Erythroblast (primary cell): ENCODE data around the gene NDUFAF5.

ENCODE experiments used
- DNase-seq, 2 experiments: peaks; one replicate each; lab custom pipeline; 2025; lab: John Stamatoyannopoulos, UW
- GATA1 ChIP-seq: IDR thresholded peaks from 2 replicates; pipeline ENCODE4 v1.6.1; 2011; ENCODE audit warnings: low read depth, mild to moderate bottlenecking, control low read depth, low read length, moderate library complexity
- POLR2A ChIP-seq: IDR thresholded peaks from 2 replicates; pipeline ENCODE4 v1.6.1; 2011; ENCODE audit warnings: mild to moderate bottlenecking, low read length

The NDUFAF5 gene

DNA sequence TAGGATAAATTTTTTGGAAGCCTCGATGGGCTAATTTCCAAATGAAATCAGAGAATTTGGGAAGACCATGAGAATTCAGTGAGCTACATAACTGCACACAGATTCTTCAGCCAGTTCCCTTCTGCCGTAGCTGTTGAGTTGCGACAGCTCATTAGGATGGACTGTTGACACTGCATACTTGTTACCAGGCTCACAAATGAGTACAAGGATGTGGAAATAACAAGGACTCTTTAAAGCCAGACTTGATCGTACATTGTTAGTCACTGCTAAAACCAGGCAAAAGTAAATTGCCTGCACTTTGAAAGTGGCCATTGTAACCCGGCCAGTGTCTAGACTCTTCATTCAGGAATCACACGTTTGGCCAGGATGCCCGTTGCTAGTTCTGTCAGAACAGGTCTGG lies 37.0 kb downstream of the NDUFAF5 start:
- TF ChIP-seq POLR2A = no peak
- no peak for DNase-seq

GRCh38 chr20:13822459-13822858 lies 37.6 kb downstream of the NDUFAF5 start:
- no peak for DNase-seq
- TF ChIP-seq GATA1 (no peak), POLR2A (no peak)

DNA sequence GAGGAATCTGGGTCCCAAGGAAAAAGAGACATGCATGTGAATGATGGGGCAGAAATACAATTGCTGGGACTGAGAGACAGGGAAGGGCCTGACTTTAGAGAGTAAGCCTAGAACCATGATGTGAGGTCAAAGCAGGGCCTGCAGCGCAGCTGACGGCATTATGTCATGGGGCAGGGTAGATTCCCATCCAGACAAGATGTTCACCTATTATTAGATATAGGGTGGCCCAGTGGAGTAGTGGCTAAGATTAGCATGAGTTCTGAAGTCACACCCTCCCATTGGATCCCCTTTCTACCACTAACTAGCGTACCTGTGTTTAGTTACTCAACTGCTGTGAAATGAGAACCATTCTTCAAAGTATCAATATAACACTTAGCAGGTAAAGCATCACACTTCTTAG lies 39.6 kb downstream of the NDUFAF5 start:
- no peak for DNase-seq
- TF ChIP-seq GATA1 (no peak), POLR2A (no peak)

DNA sequence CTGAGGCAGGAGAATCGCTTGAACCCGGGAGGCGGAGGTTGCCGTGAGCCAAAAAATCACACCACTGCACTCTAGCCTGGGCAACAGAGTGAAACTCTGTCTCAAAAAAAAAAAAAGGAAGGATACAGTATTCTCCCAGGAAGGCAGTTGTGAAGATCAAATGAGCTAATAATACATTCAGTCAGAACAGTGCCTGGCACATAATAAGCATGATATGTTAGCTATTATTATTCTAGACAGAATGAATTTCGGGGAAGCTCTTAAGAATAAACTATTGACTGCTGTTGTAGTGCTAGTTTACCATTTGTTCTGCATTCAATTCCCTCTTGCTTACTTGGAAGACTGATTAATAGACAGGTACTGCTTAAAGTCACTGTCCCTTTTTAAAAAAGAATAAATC lies 40.6 kb downstream of the NDUFAF5 start:
- no peak for DNase-seq

GRCh38 chr20:13831476-13831875 lies 46.6 kb downstream of the NDUFAF5 start:
- no peak for TF ChIP-seq GATA1
- no peak for TF ChIP-seq POLR2A

More for the DNA sequence above, 40.6 kb downstream of the NDUFAF5 start:
- TF ChIP-seq GATA1 = no peak

DNA sequence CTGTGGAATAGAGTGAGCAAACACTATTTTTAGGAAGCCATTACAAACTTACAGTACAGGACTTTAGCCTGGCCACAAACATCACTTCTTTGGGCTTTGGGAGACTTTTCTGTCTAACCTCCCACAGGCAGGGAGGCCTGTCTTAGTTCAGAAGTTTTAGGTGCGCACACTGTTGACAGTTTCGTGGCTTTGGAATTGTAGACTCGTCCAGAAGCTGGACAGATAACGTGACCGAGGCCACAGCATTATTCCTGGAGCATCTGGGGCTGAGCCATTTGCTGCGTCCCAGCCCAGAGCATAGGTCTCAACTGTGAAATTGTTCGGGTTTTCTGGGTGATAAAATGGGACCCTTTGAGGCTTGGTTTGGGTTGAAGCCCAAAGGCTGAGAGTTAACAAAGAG lies 53.8 kb downstream of the NDUFAF5 start:
- TF ChIP-seq POLR2A = no peak
- TF ChIP-seq GATA1 = no peak
- no peak for DNase-seq

More at GRCh38 chr20:13831476-13831875, 46.6 kb downstream of the NDUFAF5 start:
- no peak for DNase-seq

- no peak for DNase-seq
- TF ChIP-seq GATA1 = no peak
- no peak for TF ChIP-seq POLR2A
These were observed 54.7 kb downstream of the NDUFAF5 start for GRCh38 chr20:13839421-13840092.

DNA sequence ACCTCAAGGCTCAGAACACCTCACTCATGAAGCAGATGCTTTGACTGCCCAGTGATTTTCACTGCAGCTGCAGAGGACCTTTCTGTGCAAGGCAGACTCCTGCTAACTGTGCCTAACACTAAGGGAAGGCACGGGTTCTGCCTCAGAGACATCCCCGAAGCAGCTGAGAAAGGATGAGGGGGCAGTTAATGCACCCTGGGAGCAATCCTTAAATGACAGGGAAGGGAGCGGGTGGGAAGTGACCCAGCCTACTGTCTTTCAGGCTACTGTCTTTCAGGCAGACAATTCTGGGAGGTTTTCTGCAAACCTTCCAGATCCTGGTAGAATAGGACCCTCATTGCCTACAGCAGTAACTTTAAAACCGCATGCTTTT lies 55.3 kb downstream of the NDUFAF5 start:
- no peak for DNase-seq
- TF ChIP-seq POLR2A (no peak), GATA1 (no peak)

GRCh38 chr20:13841206-13841605 lies 56.4 kb downstream of the NDUFAF5 start:
- TF ChIP-seq POLR2A = no peak
- no peak for TF ChIP-seq GATA1
- DNase-seq = no peak

DNA sequence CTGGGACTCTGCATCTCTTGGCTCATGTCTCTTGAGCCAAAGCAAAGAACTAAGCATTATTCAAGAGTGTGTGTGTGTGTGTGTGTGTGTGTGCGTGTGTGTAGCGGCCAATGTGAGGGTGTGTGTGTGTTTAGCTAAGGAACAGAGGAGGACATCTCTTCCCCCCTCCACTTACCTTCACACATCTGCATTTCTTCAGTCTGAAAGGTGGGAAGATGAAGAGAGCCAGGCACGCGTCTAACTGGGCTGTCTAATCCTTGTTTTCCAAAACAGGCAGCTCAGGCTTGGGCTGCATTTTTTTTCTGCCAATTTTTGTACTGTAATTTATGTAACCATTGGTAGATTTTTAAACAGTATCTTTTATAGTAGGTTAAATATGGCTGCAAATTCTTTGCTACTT lies 59.5 kb downstream of the NDUFAF5 start:
- TF ChIP-seq GATA1 = no peak
- DNase-seq = no peak

GRCh38 chr20:13851279-13851678 lies 66.5 kb downstream of the NDUFAF5 start:
- no peak for DNase-seq
- TF ChIP-seq POLR2A (no peak), GATA1 (no peak)

- no peak for DNase-seq
- TF ChIP-seq GATA1 = no peak
- TF ChIP-seq POLR2A = no peak
These were observed 67.5 kb downstream of the NDUFAF5 start for GRCh38 chr20:13852306-13852705.

DNA sequence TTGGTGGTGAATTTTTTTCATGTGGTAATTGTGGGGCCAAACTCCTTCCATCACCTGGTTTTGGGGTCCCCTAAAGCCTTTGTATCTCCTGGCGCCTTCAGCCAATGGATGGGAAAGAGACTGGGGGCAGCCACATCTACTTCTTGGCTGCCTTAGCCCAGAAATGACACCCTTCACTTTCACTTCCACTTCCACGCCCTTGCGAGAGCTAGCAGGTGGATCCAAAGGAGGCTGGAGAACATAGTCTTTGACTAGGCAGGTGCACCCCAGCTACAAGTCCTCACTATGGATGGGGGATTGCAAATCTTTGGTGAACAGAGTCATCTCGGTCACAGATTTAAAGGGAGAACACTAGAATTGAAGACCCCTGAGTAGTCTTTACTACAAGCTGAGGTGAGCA lies 70.8 kb downstream of the NDUFAF5 start:
- TF ChIP-seq POLR2A (no peak), GATA1 (no peak)
- DNase-seq = no peak

GRCh38 chr20:13856354-13856753 lies 71.5 kb downstream of the NDUFAF5 start:
- no peak for DNase-seq
- TF ChIP-seq POLR2A (no peak), GATA1 (no peak)

GRCh38 chr20:13857304-13857703 lies 72.5 kb downstream of the NDUFAF5 start:
- TF ChIP-seq GATA1 (no peak), POLR2A (no peak)
- no peak for DNase-seq
